ENCODE results near the gene DPP4.

The DPP4 gene

GRCh38 chr2:162062559-162062958 is 11.5 kb downstream of the DPP4 start:
- no peak overlapping the region for H3K4ac ChIP-seq (ENCODE audit: low read depth, low read length)
- DNase-seq: peak in 1 of 2 donors; percentile 39
- H3K27ac ChIP-seq (ENCODE audit: low read depth, low read length): no peak overlapping the region
- no peaks in the 10 kb centered on the region for H3K27me3 ChIP-seq (ENCODE audit: insufficient read depth, low read length)
- peaks cover 0 to 3% of the 10 kb centered on the region in 2 experiments for H3K4me1 ChIP-seq (ENCODE audit: control insufficient read depth in 1 of 2, insufficient read depth in 2 of 2, low read length in 2 of 2)
- H4K91ac ChIP-seq (ENCODE audit: low read depth, low read length): no peak overlapping the region
- H3K18ac ChIP-seq (ENCODE audit: low read length): no peak overlapping the region
- no peak overlapping the region for H3K9ac ChIP-seq (ENCODE audit: low read length)
- no peak overlapping the region for H2BK5ac ChIP-seq (ENCODE audit: low read depth, low read length, poor library complexity)
- H4K12ac ChIP-seq (ENCODE audit: low read depth, low read length): no peak overlapping the region
- H3K14ac ChIP-seq (ENCODE audit: low read length): no peak overlapping the region
- H3K4me2 ChIP-seq (ENCODE audit: low read length): no peak overlapping the region
- no peaks in the 10 kb centered on the region for H3K79me2 ChIP-seq (ENCODE audit: control insufficient read depth, insufficient read depth, low read length, poor library complexity)
- no peaks in the 10 kb centered on the region for H3K9me3 ChIP-seq (ENCODE audit: insufficient read depth, low read depth, low read length)
- no peaks in the 10 kb centered on the region for H3K79me1 ChIP-seq (ENCODE audit: low read length)
- H2BK12ac ChIP-seq (ENCODE audit: low read length): no peak overlapping the region
- H2BK120ac ChIP-seq (ENCODE audit: insufficient read depth, low read length, poor library complexity): no peak overlapping the region
- WGBS (ENCODE audit: extremely low coverage, insufficient coverage, insufficient read length): no CpG with 5 or more reads among the region's 2 CpGs
- H3K4me3 ChIP-seq (ENCODE audit: low read depth, low read length): no peak overlapping the region
- H4K8ac ChIP-seq (ENCODE audit: low read depth, low read length): no peak overlapping the region
- no peaks in the 10 kb centered on the region for H3K36me3 ChIP-seq (ENCODE audit: control insufficient read depth in 1 of 2, insufficient read depth in 2 of 2, low read length in 2 of 2)
- H3K23ac ChIP-seq (ENCODE audit: low read length): no peak overlapping the region
- no peak overlapping the region for H2AK5ac ChIP-seq (ENCODE audit: low read length)
- no peak overlapping the region for H2AFZ ChIP-seq (ENCODE audit: insufficient read depth, low read length, poor library complexity)

- H3K79me2 ChIP-seq (ENCODE audit: control insufficient read depth, insufficient read depth, low read length, poor library complexity): no peaks in the 10 kb centered on the region
- H3K9me3 ChIP-seq (ENCODE audit: insufficient read depth, low read depth, low read length): peaks cover 2% of the 10 kb centered on the region
- peaks cover 2% of the 10 kb centered on the region in 2 experiments for H3K36me3 ChIP-seq (ENCODE audit: control insufficient read depth in 1 of 2, insufficient read depth in 2 of 2, low read length in 2 of 2)
- H4K12ac ChIP-seq (ENCODE audit: low read depth, low read length): no peak overlapping the region
- no peak overlapping the region for H2AFZ ChIP-seq (ENCODE audit: insufficient read depth, low read length, poor library complexity)
- no peaks in the 10 kb centered on the region for H3K27me3 ChIP-seq (ENCODE audit: insufficient read depth, low read length)
- WGBS (ENCODE audit: extremely low coverage, insufficient coverage, insufficient read length): no CpG with 5 or more reads among the region's 2 CpGs
- H2BK12ac ChIP-seq (ENCODE audit: low read length): no peak overlapping the region
- H3K4me3 ChIP-seq (ENCODE audit: low read depth, low read length): no peak overlapping the region
- no peak overlapping the region for H3K23ac ChIP-seq (ENCODE audit: low read length)
- H3K27ac ChIP-seq (ENCODE audit: low read depth, low read length): no peak overlapping the region
- no peak overlapping the region for H2BK120ac ChIP-seq (ENCODE audit: insufficient read depth, low read length, poor library complexity)
- H2AK5ac ChIP-seq (ENCODE audit: low read length): no peak overlapping the region
- no peak overlapping the region for H3K4ac ChIP-seq (ENCODE audit: low read depth, low read length)
- no peak overlapping the region for H3K14ac ChIP-seq (ENCODE audit: low read length)
- H4K91ac ChIP-seq (ENCODE audit: low read depth, low read length): no peak overlapping the region
- H4K8ac ChIP-seq (ENCODE audit: low read depth, low read length): no peak overlapping the region
- DNase-seq: no peak
- no peak overlapping the region for H3K9ac ChIP-seq (ENCODE audit: low read length)
- no peaks in the 10 kb centered on the region for H3K79me1 ChIP-seq (ENCODE audit: low read length)
- H3K18ac ChIP-seq (ENCODE audit: low read length): no peak overlapping the region
- peaks cover 0 to 3% of the 10 kb centered on the region in 2 experiments for H3K4me1 ChIP-seq (ENCODE audit: control insufficient read depth in 1 of 2, insufficient read depth in 2 of 2, low read length in 2 of 2)
- H3K4me2 ChIP-seq (ENCODE audit: low read length): no peak overlapping the region
- no peak overlapping the region for H2BK5ac ChIP-seq (ENCODE audit: low read depth, low read length, poor library complexity)
These were observed 13.0 kb downstream of the DPP4 start for GRCh38 chr2:162061021-162061420.

GRCh38 chr2:162060532-162060931 is 13.5 kb downstream of the DPP4 start:
- peaks cover 0 to 3% of the 10 kb centered on the region in 2 experiments for H3K4me1 ChIP-seq (ENCODE audit: control insufficient read depth in 1 of 2, insufficient read depth in 2 of 2, low read length in 2 of 2)
- peaks cover 2% of the 10 kb centered on the region for H3K9me3 ChIP-seq (ENCODE audit: insufficient read depth, low read depth, low read length)
- H3K9ac ChIP-seq (ENCODE audit: low read length): no peak overlapping the region
- no peak overlapping the region for H3K4me3 ChIP-seq (ENCODE audit: low read depth, low read length)
- H2AK5ac ChIP-seq (ENCODE audit: low read length): no peak overlapping the region
- H3K79me1 ChIP-seq (ENCODE audit: low read length): no peaks in the 10 kb centered on the region
- whole genome bisulfite sequencing (ENCODE audit: extremely low coverage, insufficient coverage, insufficient read length): no CpG with 5 or more reads among the region's 2 CpGs
- H4K12ac ChIP-seq (ENCODE audit: low read depth, low read length): no peak overlapping the region
- H3K36me3 ChIP-seq (ENCODE audit: control insufficient read depth in 1 of 2, insufficient read depth in 2 of 2, low read length in 2 of 2): peaks cover 2% of the 10 kb centered on the region in 2 experiments
- no peak overlapping the region for H3K4ac ChIP-seq (ENCODE audit: low read depth, low read length)
- H3K14ac ChIP-seq (ENCODE audit: low read length): no peak overlapping the region
- H3K4me2 ChIP-seq (ENCODE audit: low read length): no peak overlapping the region
- no peak overlapping the region for H2BK120ac ChIP-seq (ENCODE audit: insufficient read depth, low read length, poor library complexity)
- H4K8ac ChIP-seq (ENCODE audit: low read depth, low read length): no peak overlapping the region
- no peak overlapping the region for H2AFZ ChIP-seq (ENCODE audit: insufficient read depth, low read length, poor library complexity)
- no peak overlapping the region for H3K18ac ChIP-seq (ENCODE audit: low read length)
- no peak overlapping the region for H4K91ac ChIP-seq (ENCODE audit: low read depth, low read length)
- no peaks in the 10 kb centered on the region for H3K79me2 ChIP-seq (ENCODE audit: control insufficient read depth, insufficient read depth, low read length, poor library complexity)
- H2BK12ac ChIP-seq (ENCODE audit: low read length): no peak overlapping the region
- H3K27ac ChIP-seq (ENCODE audit: low read depth, low read length): no peak overlapping the region
- no peaks in the 10 kb centered on the region for H3K27me3 ChIP-seq (ENCODE audit: insufficient read depth, low read length)
- no peak for DNase-seq
- no peak overlapping the region for H2BK5ac ChIP-seq (ENCODE audit: low read depth, low read length, poor library complexity)
- no peak overlapping the region for H3K23ac ChIP-seq (ENCODE audit: low read length)

- H3K4me1 ChIP-seq (ENCODE audit: control insufficient read depth in 1 of 2, insufficient read depth in 2 of 2, low read length in 2 of 2): peaks cover 0 to 3% of the 10 kb centered on the region in 2 experiments
- no peak overlapping the region for H4K12ac ChIP-seq (ENCODE audit: low read depth, low read length)
- no peak overlapping the region for H4K91ac ChIP-seq (ENCODE audit: low read depth, low read length)
- H2BK12ac ChIP-seq (ENCODE audit: low read length): no peak overlapping the region
- no peak overlapping the region for H2AFZ ChIP-seq (ENCODE audit: insufficient read depth, low read length, poor library complexity)
- H3K4me2 ChIP-seq (ENCODE audit: low read length): no peak overlapping the region
- no peak overlapping the region for H4K8ac ChIP-seq (ENCODE audit: low read depth, low read length)
- H3K23ac ChIP-seq (ENCODE audit: low read length): no peak overlapping the region
- no peak overlapping the region for H3K4ac ChIP-seq (ENCODE audit: low read depth, low read length)
- no peak overlapping the region for H3K27ac ChIP-seq (ENCODE audit: low read depth, low read length)
- H3K4me3 ChIP-seq (ENCODE audit: low read depth, low read length): no peak overlapping the region
- no peak overlapping the region for H3K9ac ChIP-seq (ENCODE audit: low read length)
- peaks cover 2% of the 10 kb centered on the region in 2 experiments for H3K36me3 ChIP-seq (ENCODE audit: control insufficient read depth in 1 of 2, insufficient read depth in 2 of 2, low read length in 2 of 2)
- no peak for DNase-seq
- H3K18ac ChIP-seq (ENCODE audit: low read length): no peak overlapping the region
- H3K14ac ChIP-seq (ENCODE audit: low read length): no peak overlapping the region
- H2BK120ac ChIP-seq (ENCODE audit: insufficient read depth, low read length, poor library complexity): no peak overlapping the region
- H2AK5ac ChIP-seq (ENCODE audit: low read length): no peak overlapping the region
- no peaks in the 10 kb centered on the region for H3K27me3 ChIP-seq (ENCODE audit: insufficient read depth, low read length)
- H3K79me1 ChIP-seq (ENCODE audit: low read length): no peaks in the 10 kb centered on the region
- H2BK5ac ChIP-seq (ENCODE audit: low read depth, low read length, poor library complexity): no peak overlapping the region
- no CpG with 5 or more reads among the region's 8 CpGs for WGBS (ENCODE audit: extremely low coverage, insufficient coverage, insufficient read length)
- no peaks in the 10 kb centered on the region for H3K79me2 ChIP-seq (ENCODE audit: control insufficient read depth, insufficient read depth, low read length, poor library complexity)
- peaks cover 2% of the 10 kb centered on the region for H3K9me3 ChIP-seq (ENCODE audit: insufficient read depth, low read depth, low read length)
These were observed 14.9 kb downstream of the DPP4 start for GRCh38 chr2:162058973-162059668.
